Mucosa of rectum (tissue), 2 donors: Measurements from ENCODE around the gene SELP.

Experiments used
- H3K27ac ChIP-seq, 2 donors: one replicate each; pipeline ENCODE4 v1.7.0; 2013; ENCODE audit warnings: inconsistent platforms in 2 of 2, low read depth in 2 of 2, low read length in 2 of 2
- H3K27me3 ChIP-seq, 2 donors: one replicate each; pipeline ENCODE4 v1.7.0; 2013; ENCODE audit warnings: low read length in 2 of 2; ENCODE audit not compliant: control insufficient read depth in 2 of 2, insufficient read depth in 2 of 2
- H3K36me3 ChIP-seq, 2 donors: one replicate each; pipeline ENCODE4 v1.7.0; 2013; ENCODE audit warnings: low read length in 2 of 2; ENCODE audit not compliant: control insufficient read depth in 2 of 2, insufficient read depth in 2 of 2
- H3K4me1 ChIP-seq, 2 donors: one replicate each; pipeline ENCODE4 v1.7.0; 2013; ENCODE audit warnings: low read length in 2 of 2, mild to moderate bottlenecking in 1 of 2; ENCODE audit not compliant: control insufficient read depth in 2 of 2, insufficient read depth in 2 of 2
- H3K4me3 ChIP-seq, 2 donors: one replicate each; pipeline ENCODE4 v1.7.0; 2013; ENCODE audit warnings: low read length in 2 of 2
- H3K9ac ChIP-seq, 2 donors: one replicate each; pipeline ENCODE4 v1.7.0; 2013; ENCODE audit warnings: low read length in 2 of 2, low read depth in 1 of 2, mild to moderate bottlenecking in 1 of 2
- H3K9me3 ChIP-seq, 2 donors: one replicate each; pipeline ENCODE4 v1.7.0; 2013; ENCODE audit warnings: low read length in 2 of 2; ENCODE audit not compliant: control insufficient read depth in 2 of 2
- donor health status: healthy.
- donor health status: Normal muscosa, but diverticular disease.

Gene SELP

DNA sequence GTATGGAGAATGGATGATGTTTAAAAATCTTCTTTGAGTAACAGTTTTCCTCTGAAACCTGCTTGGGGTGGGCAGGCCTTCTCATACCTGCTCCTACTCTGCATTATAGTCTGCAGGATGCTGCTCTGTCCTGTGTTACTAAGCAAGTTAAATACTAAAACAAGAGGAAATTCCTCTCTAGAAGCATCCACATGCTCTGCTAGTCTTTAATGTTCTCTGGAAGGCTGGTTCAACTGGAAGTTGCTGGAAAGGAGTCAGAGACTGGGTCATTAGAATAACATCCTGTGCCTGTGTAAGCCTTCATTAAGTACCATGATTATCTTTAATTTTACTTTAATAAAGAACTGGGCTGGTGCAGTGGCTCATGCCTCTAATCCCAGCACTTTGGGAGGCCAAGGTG, 5.8 kb downstream of the SELP start:
- H3K4me1 ChIP-seq, result no peaks in the 10 kb centered on the region
- H3K36me3 ChIP-seq, result no peaks in the 10 kb centered on the region
- peaks cover 0 to 4% of the 10 kb centered on the region in 2 donors for H3K27me3 ChIP-seq
- H3K4me3 ChIP-seq, result no peak overlapping the region
- H3K27ac ChIP-seq, result no peak overlapping the region
- no peak overlapping the region for H3K9ac ChIP-seq
- H3K9me3 ChIP-seq, result no peaks in the 10 kb centered on the region

DNA sequence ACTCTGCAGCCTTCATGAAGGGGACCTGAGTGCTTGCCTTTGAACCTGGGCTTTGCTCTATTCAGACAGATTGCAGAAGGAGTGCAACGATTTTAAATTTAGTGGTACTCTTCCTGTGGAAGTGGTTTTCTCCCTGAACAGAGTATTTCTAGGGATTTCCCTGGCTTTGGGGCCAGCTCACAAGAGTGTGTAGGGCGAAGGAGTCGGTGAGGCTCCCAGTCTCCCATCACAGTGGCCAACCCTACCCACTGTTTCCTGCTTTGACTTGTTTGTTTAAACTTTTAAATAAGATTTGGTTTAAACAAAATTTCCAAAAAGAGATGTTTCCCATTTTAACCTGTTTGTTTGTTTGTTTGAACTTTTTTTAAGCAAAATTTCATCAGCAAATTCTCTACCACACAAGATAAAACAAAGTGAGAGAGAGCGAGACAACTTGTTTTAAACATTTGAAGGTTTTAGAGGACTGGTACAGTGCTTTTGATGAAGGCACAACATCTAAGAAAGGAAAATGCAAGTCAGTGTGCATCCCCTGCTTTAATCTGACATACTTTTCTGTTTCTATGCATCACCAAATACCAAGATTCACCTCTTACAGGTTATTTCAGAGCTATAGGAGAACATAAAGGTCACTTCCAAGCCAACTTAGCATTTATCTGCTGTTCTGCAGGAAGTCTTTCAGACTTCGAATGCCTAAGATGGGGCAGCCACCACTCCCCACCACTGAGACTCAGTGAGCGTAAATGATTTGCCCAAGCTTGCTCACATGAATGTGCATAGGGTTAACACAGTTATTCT, 6.6 kb downstream of the SELP start:
- peaks cover 0 to 4% of the 10 kb centered on the region in 2 donors for H3K27me3 ChIP-seq
- no peaks in the 10 kb centered on the region for H3K4me1 ChIP-seq
- H3K4me3 ChIP-seq, result no peak overlapping the region
- H3K9ac ChIP-seq, result no peak overlapping the region
- H3K27ac ChIP-seq, result no peak overlapping the region
- no peaks in the 10 kb centered on the region for H3K36me3 ChIP-seq
- no peaks in the 10 kb centered on the region for H3K9me3 ChIP-seq

DNA sequence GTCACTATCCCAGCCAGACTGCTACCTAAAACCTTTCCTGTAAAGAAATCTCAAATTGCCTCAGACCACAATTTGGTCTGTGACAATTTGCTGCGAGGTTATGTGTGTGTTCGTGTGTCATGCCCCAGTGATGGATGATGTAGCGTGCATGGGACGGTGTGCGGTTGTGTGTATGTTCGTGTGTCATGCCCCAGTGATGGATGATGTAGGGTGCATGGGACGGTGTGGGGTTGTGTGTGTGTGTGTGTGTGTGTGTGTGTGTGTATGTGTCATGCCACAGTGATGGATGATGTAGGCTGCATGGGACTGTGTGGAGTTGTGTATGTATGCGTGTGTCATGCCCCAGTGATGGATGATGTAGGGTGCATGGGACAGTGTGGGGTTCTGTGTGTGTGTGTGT, 9.4 kb downstream of the SELP start:
- H3K4me3 ChIP-seq, result no peak overlapping the region
- peaks cover 0 to 4% of the 10 kb centered on the region in 2 donors for H3K27me3 ChIP-seq

DNA sequence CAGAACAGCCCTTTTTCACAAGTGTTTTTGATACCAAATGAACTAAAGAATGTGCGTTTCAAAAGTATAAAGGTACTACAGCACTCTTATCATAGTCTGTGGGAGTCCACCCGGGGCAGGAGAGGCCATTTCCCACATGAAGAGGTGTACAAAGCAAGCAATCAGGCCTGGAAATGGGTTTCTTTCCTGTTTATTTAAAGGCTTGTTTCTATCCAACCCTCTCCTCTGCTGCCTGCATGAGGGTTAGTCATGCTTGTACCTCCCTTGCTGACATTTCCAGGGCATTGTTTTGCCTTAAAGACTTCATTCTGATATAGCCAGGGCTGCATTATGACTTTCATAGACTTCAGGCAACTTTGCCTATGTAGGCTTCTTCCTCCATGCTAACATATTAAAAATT, 11.6 kb downstream of the SELP start:
- H3K4me3 ChIP-seq, result no peak overlapping the region
- H3K9me3 ChIP-seq, result no peaks in the 10 kb centered on the region
- H3K4me1 ChIP-seq, result no peaks in the 10 kb centered on the region
- H3K27me3 ChIP-seq, result peaks cover 4 to 7% of the 10 kb centered on the region in 2 donors
- no peak overlapping the region for H3K9ac ChIP-seq
- H3K36me3 ChIP-seq, result no peaks in the 10 kb centered on the region
- no peak overlapping the region for H3K27ac ChIP-seq

More for the DNA sequence above, 9.4 kb downstream of the SELP start:
- no peaks in the 10 kb centered on the region for H3K9me3 ChIP-seq
- H3K9ac ChIP-seq, result no peak overlapping the region
- H3K4me1 ChIP-seq, result no peaks in the 10 kb centered on the region
- no peaks in the 10 kb centered on the region for H3K36me3 ChIP-seq
- no peak overlapping the region for H3K27ac ChIP-seq

DNA sequence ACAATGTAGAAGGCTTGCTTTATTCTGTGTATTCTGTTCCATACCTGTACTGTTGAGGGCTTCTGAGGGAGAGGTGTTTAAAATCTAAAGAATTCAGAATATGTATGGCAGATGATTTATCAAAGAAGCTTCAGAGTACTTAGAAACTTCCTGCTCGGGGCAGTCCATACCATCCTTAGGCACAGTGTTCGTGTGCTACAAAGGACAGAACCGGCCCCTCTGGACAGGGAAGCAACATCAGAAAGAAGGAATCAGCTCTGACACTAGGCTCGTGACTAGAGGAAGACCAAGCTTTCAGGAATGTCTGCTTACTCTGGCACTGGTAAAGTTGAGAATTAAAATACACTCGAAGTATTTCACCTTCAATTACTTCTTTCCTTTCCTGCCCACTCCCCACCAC, 14.1 kb downstream of the SELP start:
- no peak overlapping the region for H3K4me3 ChIP-seq
- no peaks in the 10 kb centered on the region for H3K4me1 ChIP-seq
- H3K27me3 ChIP-seq, result peaks cover 4% of the 10 kb centered on the region in 2 donors

DNA sequence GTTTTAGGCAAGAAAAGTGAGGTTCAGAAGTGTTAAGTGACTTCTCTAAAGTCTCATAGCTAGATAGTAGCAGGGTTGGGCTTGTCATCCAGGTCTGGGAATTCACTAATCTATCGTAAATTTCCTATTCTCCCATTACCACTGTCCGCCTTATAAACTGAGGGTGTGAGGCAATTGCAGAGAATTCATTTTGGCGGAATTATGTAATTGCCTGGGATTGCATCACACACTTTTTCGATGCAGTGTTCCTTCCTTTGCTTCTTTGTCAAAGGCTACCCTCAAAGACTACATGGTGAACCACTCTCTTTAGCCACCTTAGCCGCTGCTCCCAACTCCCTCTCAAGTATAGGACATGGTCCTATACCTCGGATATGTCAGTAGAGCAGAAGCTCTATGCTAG, 19.1 kb downstream of the SELP start:
- Histone ChIP-seq H3K4me3 (no peak overlapping the region), H3K36me3 (no peaks in the 10 kb centered on the region), H3K9me3 (no peaks in the 10 kb centered on the region), H3K9ac (no peak overlapping the region), H3K4me1 (no peaks in the 10 kb centered on the region), H3K27ac (no peak overlapping the region), H3K27me3 (peaks cover 4% of the 10 kb centered on the region in 2 donors)

More for the DNA sequence above, 14.1 kb downstream of the SELP start:
- no peak overlapping the region for H3K9ac ChIP-seq
- H3K27ac ChIP-seq, result no peak overlapping the region
- H3K36me3 ChIP-seq, result no peaks in the 10 kb centered on the region
- H3K9me3 ChIP-seq, result no peaks in the 10 kb centered on the region

DNA sequence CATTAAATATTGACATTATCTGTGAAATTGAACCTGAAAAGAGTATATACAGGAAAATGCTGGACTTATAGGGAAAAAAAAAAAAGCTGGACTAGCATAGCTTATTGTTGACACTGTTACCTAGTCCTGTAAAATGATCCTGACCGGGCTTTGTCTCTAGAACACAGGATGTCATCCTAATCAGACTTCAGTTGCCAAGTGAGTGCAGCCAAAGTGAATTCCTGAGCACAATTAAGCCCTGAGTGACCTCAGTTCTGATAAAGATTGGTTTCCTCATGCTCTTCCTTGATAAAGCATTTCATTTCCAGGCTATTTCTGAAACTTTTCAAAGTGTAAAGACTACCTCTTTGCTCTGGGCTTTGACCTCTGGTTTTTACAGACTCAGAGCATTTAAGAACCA, 19.8 kb downstream of the SELP start:
- no peak overlapping the region for H3K9ac ChIP-seq
- H3K4me1 ChIP-seq, result peaks cover 0 to 3% of the 10 kb centered on the region in 2 donors
- no peaks in the 10 kb centered on the region for H3K36me3 ChIP-seq
- no peak overlapping the region for H3K27ac ChIP-seq
- no peak overlapping the region for H3K4me3 ChIP-seq
- peaks cover 4% of the 10 kb centered on the region in 2 donors for H3K27me3 ChIP-seq
- no peaks in the 10 kb centered on the region for H3K9me3 ChIP-seq

DNA sequence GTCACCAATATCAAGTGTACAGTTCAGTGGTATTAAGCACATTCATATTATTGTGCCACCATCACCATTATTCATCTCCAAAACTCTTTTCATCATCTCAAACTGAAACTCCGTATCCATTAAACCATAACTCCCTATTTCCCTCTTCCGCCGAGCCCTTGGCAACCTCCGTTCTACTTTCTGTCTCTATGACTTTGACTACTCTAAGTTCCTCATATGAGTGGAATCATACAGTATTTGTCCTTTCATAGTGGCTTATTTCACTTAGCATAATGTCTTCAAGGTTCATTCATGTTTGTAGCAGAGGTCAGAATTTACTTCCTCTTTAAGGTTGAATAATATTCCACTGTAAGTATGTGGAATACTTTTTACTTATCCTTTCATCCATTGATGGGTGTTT, 21.7 kb downstream of the SELP start:
- Histone ChIP-seq H3K36me3 (no peaks in the 10 kb centered on the region), H3K4me3 (no peak overlapping the region), H3K4me1 (peaks cover 0 to 4% of the 10 kb centered on the region in 2 donors), H3K9me3 (no peaks in the 10 kb centered on the region), H3K27me3 (no peaks in the 10 kb centered on the region), H3K27ac (no peak overlapping the region), H3K9ac (no peak overlapping the region)

DNA sequence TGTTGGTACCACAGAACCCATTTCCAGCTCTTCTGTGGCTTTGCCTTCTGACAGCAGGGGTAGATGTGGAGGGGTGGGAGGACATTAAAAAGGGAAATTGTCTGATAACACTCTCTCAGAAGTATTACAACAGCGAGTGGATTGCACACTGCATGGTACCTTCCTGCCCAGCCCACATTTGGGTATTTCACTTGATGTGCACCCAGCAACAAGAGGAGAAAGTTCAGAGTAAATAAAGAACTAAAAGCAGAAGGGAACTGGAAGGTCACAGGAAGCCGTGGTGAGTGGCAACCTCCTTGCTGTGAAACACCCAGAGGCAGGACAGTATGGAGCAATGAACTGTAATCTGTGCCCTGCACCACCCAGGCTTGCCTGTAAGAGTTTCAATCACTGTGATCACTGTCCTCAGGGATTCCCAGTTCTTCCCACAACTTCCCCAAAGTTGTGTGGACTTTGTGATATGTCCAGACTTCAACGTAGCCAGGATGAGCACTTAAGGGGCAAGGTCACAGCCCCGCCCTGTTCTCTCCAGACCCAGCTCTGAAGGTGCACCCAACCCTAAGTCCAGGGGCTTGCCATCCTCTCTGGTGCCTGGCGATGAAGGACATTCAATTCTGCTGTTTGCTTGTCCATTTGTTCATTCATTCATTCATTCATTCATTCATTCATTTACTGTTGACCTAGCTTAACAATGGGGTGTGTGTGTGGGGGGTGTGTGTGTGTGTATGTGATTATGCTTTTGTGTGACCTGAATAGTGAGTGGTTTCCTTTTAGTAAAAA, 25.0 kb downstream of the SELP start:
- H3K9ac ChIP-seq, result no peak overlapping the region
- peaks cover 0 to 4% of the 10 kb centered on the region in 2 donors for H3K4me1 ChIP-seq
- H3K36me3 ChIP-seq, result no peaks in the 10 kb centered on the region
- H3K27me3 ChIP-seq, result no peaks in the 10 kb centered on the region
- H3K27ac ChIP-seq, result no peak overlapping the region
- H3K4me3 ChIP-seq, result no peak overlapping the region
- no peaks in the 10 kb centered on the region for H3K9me3 ChIP-seq

DNA sequence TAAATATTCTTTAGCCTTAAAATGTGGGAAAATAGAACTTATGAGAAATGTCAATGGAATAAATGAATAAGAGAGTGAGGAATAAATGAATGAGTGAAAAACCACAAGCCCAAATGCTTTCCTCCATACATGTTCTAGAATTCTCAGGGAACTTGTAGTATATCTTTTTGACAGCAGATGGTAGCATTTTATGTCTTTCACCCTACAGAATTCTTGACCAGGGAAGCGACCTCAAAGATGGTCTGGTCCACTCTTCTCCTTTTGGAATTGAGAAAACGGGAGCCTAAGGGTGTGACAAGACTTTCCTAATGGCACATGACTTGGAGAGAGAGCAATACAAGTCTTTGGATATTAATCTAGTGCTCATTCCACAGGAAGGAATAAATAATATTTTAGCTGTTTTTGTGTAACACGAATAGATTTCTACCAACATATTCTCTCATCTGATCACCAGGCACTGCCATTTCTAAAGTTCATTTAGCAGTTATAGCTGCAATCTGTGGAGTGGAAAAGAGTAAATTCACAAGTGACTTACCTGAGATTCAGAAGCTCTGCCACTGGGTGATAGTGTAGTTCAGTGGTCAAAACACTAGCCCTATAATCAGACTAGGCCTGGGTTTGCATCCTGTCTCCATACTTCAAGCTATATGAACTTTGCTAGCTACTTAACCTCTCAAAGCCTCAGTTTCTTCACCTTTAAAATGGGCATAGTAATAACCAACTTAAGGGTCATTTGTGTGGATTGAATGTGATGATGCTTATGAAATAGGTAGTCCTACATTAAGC, 28.6 kb downstream of the SELP start:
- H3K27me3 ChIP-seq, result peaks cover 0 to 2% of the 10 kb centered on the region in 2 donors
- no peaks in the 10 kb centered on the region for H3K9me3 ChIP-seq
- no peak overlapping the region for H3K4me3 ChIP-seq
- H3K27ac ChIP-seq, result no peak overlapping the region
- no peak overlapping the region for H3K9ac ChIP-seq
- H3K36me3 ChIP-seq, result no peaks in the 10 kb centered on the region
- H3K4me1 ChIP-seq, result peaks cover 0 to 4% of the 10 kb centered on the region in 2 donors
